Measurements from ENCODE around the gene KLKB1.

GRCh38 chr4:186225848-186226247 is 1.5 kb upstream of the KLKB1 start:
- no peak for TF ChIP-seq CTCF (IDR thresholded peaks at IDR 0.05)
- TF ChIP-seq POLR2A (IDR thresholded peaks at IDR 0.05) = no peak

Data from tibial nerve (tissue), 3 donors.